H9 (cell line): ENCODE results near the gene ZBTB20. TPM values are rescaled to one million over a fixed set of nuclear protein-coding genes. Genes with fewer than 3 reads are reported as not detected.

ENCODE experiments used
- DNase-seq: peaks from one replicate; pipeline ENCODE4 v3.0.0-alpha.2; 2017
- H2AFZ ChIP-seq: one replicate; pipeline ENCODE4 v1.6.1; 2013; ENCODE audit warnings: mild to moderate bottlenecking, low read length, control low read depth, moderate library complexity
- H2AK5ac ChIP-seq: 2 replicates; pipeline ENCODE4 v1.6.1; 2013; ENCODE audit warnings: low read length, control low read depth, mixed read lengths; ENCODE audit not compliant: insufficient read length
- H2BK120ac ChIP-seq: one replicate; pipeline ENCODE4 v1.6.1; 2013; ENCODE audit warnings: low read depth, mild to moderate bottlenecking, low read length, control low read depth, inconsistent platforms; ENCODE audit not compliant: poor library complexity, severe bottlenecking
- H2BK12ac ChIP-seq: 2 replicates; pipeline ENCODE4 v1.6.1; 2013; ENCODE audit warnings: low read length, control low read depth, mixed read lengths, low read depth; ENCODE audit not compliant: insufficient read length
- H2BK15ac ChIP-seq: 2 replicates; pipeline ENCODE4 v1.6.1; 2013; ENCODE audit warnings: low read depth, low read length, control low read depth
- H2BK20ac ChIP-seq: one replicate; pipeline ENCODE4 v1.6.1; 2013; ENCODE audit warnings: low read depth, mild to moderate bottlenecking, low read length, control low read depth, inconsistent platforms; ENCODE audit not compliant: poor library complexity, severe bottlenecking
- H2BK5ac ChIP-seq: 2 replicates; pipeline ENCODE4 v1.6.1; 2013; ENCODE audit warnings: low read length, control low read depth, mixed read lengths; ENCODE audit not compliant: insufficient read length
- H3K14ac ChIP-seq: 2 replicates; pipeline ENCODE4 v1.6.1; 2013; ENCODE audit warnings: low read length, control low read depth; ENCODE audit not compliant: insufficient read depth
- H3K18ac ChIP-seq: 2 replicates; pipeline ENCODE4 v1.6.1; 2013; ENCODE audit warnings: low read depth, mild to moderate bottlenecking, mixed read lengths, low read length, control low read depth; ENCODE audit not compliant: insufficient read length
- H3K23ac ChIP-seq: 2 replicates; pipeline ENCODE4 v1.6.1; 2013; ENCODE audit warnings: low read length, control low read depth, mixed read lengths, low read depth; ENCODE audit not compliant: insufficient read length
- H3K23me2 ChIP-seq: 2 replicates; pipeline ENCODE4 v1.6.1; 2013; ENCODE audit warnings: low read depth, mild to moderate bottlenecking, mixed read lengths, low read length, control low read depth; ENCODE audit not compliant: insufficient read length, poor library complexity, severe bottlenecking
- H3K27ac ChIP-seq: 2 replicates; pipeline ENCODE4 v1.5.1; 2013; ENCODE audit warnings: low read length, control low read depth, mixed read lengths, low read depth; ENCODE audit not compliant: insufficient read length
- H3K27me3 ChIP-seq: 2 replicates; pipeline ENCODE4 v1.6.1; 2013; ENCODE audit warnings: low read length, control low read depth, inconsistent platforms; ENCODE audit not compliant: insufficient read depth
- H3K4ac ChIP-seq: 2 replicates; pipeline ENCODE4 v1.6.1; 2013; ENCODE audit warnings: low read depth, mild to moderate bottlenecking, control low read depth, inconsistent platforms, low read length, moderate library complexity
- H3K4me1 ChIP-seq: 2 replicates; pipeline ENCODE4 v1.6.1; 2013; ENCODE audit warnings: low read length, control low read depth, inconsistent platforms; ENCODE audit not compliant: insufficient read depth
- H3K4me2 ChIP-seq: 2 replicates; pipeline ENCODE4 v1.6.1; 2013; ENCODE audit warnings: low read length, control low read depth, mixed read lengths; ENCODE audit not compliant: insufficient read length, insufficient read depth
- H3K56ac ChIP-seq: 2 replicates; pipeline ENCODE4 v1.6.1; 2013; ENCODE audit warnings: low read depth, mild to moderate bottlenecking, mixed read lengths, low read length, control low read depth; ENCODE audit not compliant: insufficient read length
- H3K79me1 ChIP-seq: 2 replicates; pipeline ENCODE4 v1.6.1; 2013; ENCODE audit warnings: low read depth, mild to moderate bottlenecking, moderate library complexity, low read length, control low read depth, inconsistent platforms; ENCODE audit not compliant: insufficient read depth, poor library complexity, severe bottlenecking
- H3K79me2 ChIP-seq: 2 replicates; pipeline ENCODE4 v1.6.1; 2013; ENCODE audit warnings: low read length, control low read depth, inconsistent platforms; ENCODE audit not compliant: insufficient read depth
- H3K9ac ChIP-seq: 2 replicates; pipeline ENCODE4 v1.6.1; 2013; ENCODE audit warnings: low read length, control low read depth, mixed read lengths; ENCODE audit not compliant: insufficient read length; ENCODE audit errors: extremely low read depth
- H3K9me3 ChIP-seq: one replicate; pipeline ENCODE4 v1.6.1; 2013; ENCODE audit warnings: low read depth, low read length, inconsistent platforms; ENCODE audit not compliant: control insufficient read depth
- H3T11ph ChIP-seq: one replicate; pipeline ENCODE4 v1.6.1; 2013; ENCODE audit warnings: mild to moderate bottlenecking, low read length, control low read depth, inconsistent platforms
- H4K20me1 ChIP-seq: one replicate; pipeline ENCODE4 v1.6.1; 2013; ENCODE audit not compliant: control insufficient read depth, insufficient read length, insufficient read depth
- H4K5ac ChIP-seq: 2 replicates; pipeline ENCODE4 v1.6.1; 2013; ENCODE audit warnings: low read depth, mild to moderate bottlenecking, mixed read lengths, low read length, control low read depth; ENCODE audit not compliant: insufficient read length
- H4K8ac ChIP-seq: replicated peaks from 2 replicates; pipeline ENCODE4 v1.6.1; 2013; ENCODE audit warnings: low read length, control low read depth, mixed read lengths, low read depth; ENCODE audit not compliant: insufficient read length
- H4K91ac ChIP-seq: 2 replicates; pipeline ENCODE4 v1.6.1; 2013; ENCODE audit warnings: low read depth, mild to moderate bottlenecking, moderate library complexity, mixed read lengths, low read length, control low read depth; ENCODE audit not compliant: insufficient read length
- H3K27ac Mint-ChIP-seq, 3 experiments: 2 replicates in 2 of 3; 3 replicates in 1 of 3; pipeline ENCODE4 v1.8.0; 2020 to 2021; ENCODE audit warnings: mixed read lengths in 3 of 3, mild to moderate bottlenecking in 1 of 3, moderate library complexity in 1 of 3
- H3K27me3 Mint-ChIP-seq: 2 replicates; pipeline ENCODE4 v1.8.0; 2021; ENCODE audit warnings: low read depth, mild to moderate bottlenecking, moderate library complexity, mixed read lengths
- H3K36me3 Mint-ChIP-seq, 3 experiments: 2 replicates in 2 of 3; 3 replicates in 1 of 3; pipeline ENCODE4 v1.8.0; 2020 to 2021; ENCODE audit warnings: low read depth in 3 of 3, mixed read lengths in 3 of 3; ENCODE audit not compliant: insufficient read depth in 1 of 3
- H3K4me1 Mint-ChIP-seq, 2 experiments: 2 replicates each; pipeline ENCODE4 v1.8.0; 2020; ENCODE audit warnings: mixed read lengths in 2 of 2
- H3K4me3 Mint-ChIP-seq, 2 experiments: 2 replicates in 1 of 2; 3 replicates in 1 of 2; pipeline ENCODE4 v1.8.0; 2020 to 2021; ENCODE audit warnings: mild to moderate bottlenecking in 2 of 2, mixed read lengths in 2 of 2, moderate library complexity in 1 of 2
- H3K9me3 Mint-ChIP-seq, 2 experiments: 2 replicates in 1 of 2; 3 replicates in 1 of 2; pipeline ENCODE4 v1.8.0; 2020; ENCODE audit warnings: mild to moderate bottlenecking in 2 of 2, mixed read lengths in 2 of 2, moderate library complexity in 1 of 2
- CTCF ChIP-seq: fragments of 200-600 bp; sonication (generic); conservative IDR thresholded peaks from 3 replicates; pipeline ENCODE4 v1.8.0; 2021; ENCODE audit warnings: antibody characterized with exemption, mild to moderate bottlenecking
- WGBS: extraction: QIAGEN DNeasy Blood & Tissue Kit; methylation state at CpG from one replicate; pipeline ENCODE4 v1.1.7; 2013; ENCODE audit warnings: missing lambda C conversion rate, low lambda C conversion rate, mixed read lengths; ENCODE audit not compliant: insufficient read length; ENCODE audit errors: extremely low coverage; 5-methylcytosine and 5-hydroxymethylcytosine counted together
- total RNA-seq: library from RNA; stranded (reverse); gene quantifications from 2 replicates; pipeline ENCODE4 v1.2.1, GENCODE V29; 2021

Gene ZBTB20
- total RNA-seq, 1 experiment from 2014 or later = 0.70 TPM

GRCh38 chr3:114351123-114351821 lies 795.8 kb downstream of the ZBTB20 start:
- no peaks in the 10 kb centered on the region for H3K36me3 Mint-ChIP-seq
- no peak overlapping the region for H4K5ac ChIP-seq
- H3K79me1 ChIP-seq = no peaks in the 10 kb centered on the region
- no peak overlapping the region for H3K4me2 ChIP-seq
- no peak overlapping the region for H3K27ac ChIP-seq
- no peaks in the 10 kb centered on the region for H3K23me2 ChIP-seq
- no peak overlapping the region for H4K91ac ChIP-seq
- H4K8ac ChIP-seq = no peak overlapping the region
- H2BK20ac ChIP-seq = no peak overlapping the region
- H3K14ac ChIP-seq = no peak overlapping the region
- no peaks in the 10 kb centered on the region; the same call in 1 of the 2 replicates for H3K79me2 ChIP-seq
- no peaks in the 10 kb centered on the region for H3K9me3 ChIP-seq
- peaks cover 3% of the 10 kb centered on the region; the same call in 1 of the 2 replicates for H3K4me1 ChIP-seq
- H3K4me3 Mint-ChIP-seq = no peak overlapping the region
- H3K27me3 ChIP-seq = no peaks in the 10 kb centered on the region
- H3K27ac Mint-ChIP-seq = no peak overlapping the region
- no peaks in the 10 kb centered on the region for H4K20me1 ChIP-seq
- WGBS = no CpG with 5 or more reads among the region's 64 CpGs
- no peak overlapping the region for H3T11ph ChIP-seq
- DNase-seq = no peak
- H2BK12ac ChIP-seq = no peak overlapping the region
- H2BK120ac ChIP-seq = no peak overlapping the region
- H3K18ac ChIP-seq = no peak overlapping the region
- peaks cover 0 to 9% of the 10 kb centered on the region in 2 experiments; a peak in 2 of 4 replicates for H3K4me1 Mint-ChIP-seq
- no peak overlapping the region for H2BK15ac ChIP-seq
- no peak overlapping the region for H2BK5ac ChIP-seq
- H3K27me3 Mint-ChIP-seq = no peaks in the 10 kb centered on the region; the same call in 1 of the 2 replicates
- no peak overlapping the region for H3K9ac ChIP-seq
- H2AFZ ChIP-seq = no peak overlapping the region
- H3K23ac ChIP-seq = no peak overlapping the region
- TF ChIP-seq CTCF = no peak
- H2AK5ac ChIP-seq = no peak overlapping the region
- H3K4ac ChIP-seq = no peak overlapping the region
- H3K9me3 Mint-ChIP-seq = no peaks in the 10 kb centered on the region; a peak in 1 of 5 replicates
- H3K56ac ChIP-seq = no peak overlapping the region
